Right hindlimb (tissue), 1 donor: ENCODE results near the gene SLC12A7.

Experiments
- DNase-seq: peaks from one replicate; pipeline ENCODE4 v3.0.0-alpha.2; 2018

Gene SLC12A7

GRCh38 chr5:1047332-1047965 lies 64.4 kb downstream of the SLC12A7 start:
- no peak for DNase-seq

DNA sequence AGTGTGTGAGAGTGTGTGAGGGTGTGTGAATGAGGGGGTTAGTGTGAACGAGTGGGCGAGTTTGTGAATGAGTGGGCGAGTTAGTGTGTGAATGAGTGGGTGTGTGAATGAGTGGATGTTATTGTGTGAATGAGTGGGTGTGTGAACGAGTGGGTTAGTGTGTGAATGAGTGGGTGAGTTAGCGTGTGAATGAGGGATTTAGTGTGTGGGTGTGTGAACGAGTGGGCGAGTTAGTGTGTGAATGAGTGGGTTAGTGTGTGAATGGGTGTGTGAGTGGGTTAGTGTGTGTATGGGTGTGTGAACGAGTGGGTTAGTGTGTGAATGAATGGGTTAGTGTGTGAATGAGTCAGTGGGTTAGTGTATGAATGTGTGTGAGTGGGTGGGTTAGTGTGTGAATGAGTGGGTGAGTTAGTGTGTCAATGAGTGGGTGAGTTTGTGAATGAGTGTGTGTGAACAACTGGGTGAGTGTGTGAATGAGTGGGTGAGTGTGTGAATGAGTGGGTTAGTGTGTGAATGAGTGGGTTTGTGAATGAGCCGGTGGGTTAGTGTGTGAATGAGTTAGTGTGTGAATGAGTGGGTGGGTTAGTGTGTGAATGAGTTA lies 65.8 kb downstream of the SLC12A7 start:
- DNase-seq: no peak

DNA sequence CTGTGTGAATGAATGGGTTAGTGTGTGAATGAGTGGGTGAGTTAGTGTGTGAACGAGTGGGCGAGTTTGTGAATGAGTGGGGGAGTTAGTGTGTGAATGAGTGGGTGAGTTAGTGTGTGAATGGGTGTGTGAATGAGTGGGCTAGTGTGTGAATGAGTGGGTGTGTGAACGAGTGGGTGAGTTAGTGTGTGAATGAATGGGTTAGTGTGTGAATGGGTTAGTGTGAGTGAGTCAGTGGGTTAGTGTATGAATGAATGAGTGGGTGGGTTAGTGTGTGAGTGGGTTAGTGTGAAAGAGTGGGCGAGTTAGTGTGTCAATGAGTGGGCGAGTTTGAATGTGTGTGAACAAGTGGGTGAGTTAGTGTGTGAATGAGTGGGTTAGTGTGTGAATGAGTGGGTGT lies 67.7 kb downstream of the SLC12A7 start:
- no peak for DNase-seq

GRCh38 chr5:1043327-1043726 lies 68.5 kb downstream of the SLC12A7 start:
- no peak for DNase-seq

DNA sequence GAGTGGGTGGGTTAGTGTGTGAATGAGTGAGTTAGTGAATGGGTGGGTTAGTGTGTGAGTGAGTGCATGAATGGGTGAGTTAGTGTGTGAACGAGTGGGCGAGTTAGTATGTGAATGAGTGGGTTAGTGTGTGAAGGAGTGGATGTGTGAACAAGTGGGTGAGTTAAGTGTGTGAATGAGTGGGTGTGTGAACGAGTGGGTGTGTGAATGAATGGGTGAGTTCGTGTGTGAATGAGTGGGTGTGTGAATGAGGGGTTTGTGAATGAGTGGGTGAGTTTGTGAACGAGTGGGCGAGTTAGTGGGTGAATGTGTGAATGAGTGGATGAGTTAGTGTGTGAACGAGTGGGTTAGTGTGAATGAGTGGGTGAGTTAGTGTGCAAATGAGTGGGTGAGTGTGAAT lies 69.2 kb downstream of the SLC12A7 start:
- DNase-seq: no peak

DNA sequence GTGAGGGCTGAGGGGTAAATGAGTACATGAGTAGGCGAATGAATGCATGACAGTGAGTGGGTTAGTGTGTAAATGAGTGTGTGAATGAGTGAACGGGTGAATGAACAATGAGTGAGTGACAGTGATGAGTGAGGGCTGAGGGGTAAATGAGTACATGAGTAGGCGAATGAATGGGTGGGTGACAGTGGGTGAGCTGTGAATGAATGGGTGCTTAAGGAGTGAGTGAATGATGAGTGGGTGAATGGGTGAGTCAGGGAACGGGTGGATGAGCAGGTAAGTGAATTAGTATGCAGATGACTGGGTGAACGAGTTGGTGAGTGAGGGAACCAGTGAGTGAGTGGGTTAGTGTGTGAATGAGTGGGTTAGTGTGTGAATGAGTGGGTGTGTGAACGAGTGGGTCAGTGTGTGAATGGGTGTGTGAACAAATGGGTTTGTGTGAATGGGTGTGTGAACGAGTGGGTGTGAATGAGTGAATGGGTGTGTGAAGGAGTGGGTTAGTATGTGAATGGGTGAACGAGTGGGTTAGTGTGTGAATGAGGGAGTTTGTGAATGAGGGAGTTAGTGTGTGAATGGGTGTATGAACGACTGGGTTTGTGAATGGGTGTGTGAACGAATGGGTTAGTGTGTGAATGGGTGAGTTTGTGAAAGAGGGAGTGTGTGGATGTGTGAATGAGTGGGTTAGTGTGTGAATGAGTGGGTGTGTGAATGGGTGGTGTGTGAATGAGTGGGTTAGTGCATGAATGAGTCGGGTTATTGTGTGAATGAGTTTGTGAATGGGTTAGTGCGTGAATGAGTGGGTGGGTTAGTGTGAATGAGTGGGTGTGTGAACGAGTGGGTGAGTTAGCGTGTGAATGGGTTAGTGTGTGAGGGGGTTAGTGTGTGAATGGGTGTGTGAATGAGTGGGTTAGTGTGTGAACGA lies 70.4 kb downstream of the SLC12A7 start:
- no peak for DNase-seq

GRCh38 chr5:1040571-1040970 lies 71.3 kb downstream of the SLC12A7 start:
- no peak for DNase-seq

GRCh38 chr5:1039706-1040260 lies 72.1 kb downstream of the SLC12A7 start:
- no peak for DNase-seq

- DNase-seq: no peak
These were observed 72.7 kb downstream of the SLC12A7 start for GRCh38 chr5:1039210-1039548.

- no peak for DNase-seq
These were observed 73.2 kb downstream of the SLC12A7 start for GRCh38 chr5:1038417-1039209.

GRCh38 chr5:1037671-1038416 lies 74.0 kb downstream of the SLC12A7 start:
- DNase-seq: no peak

- DNase-seq: no peak
These were observed 74.7 kb downstream of the SLC12A7 start for GRCh38 chr5:1037123-1037670.

- DNase-seq: no peak
These were observed 75.2 kb downstream of the SLC12A7 start for GRCh38 chr5:1036504-1037122.

DNA sequence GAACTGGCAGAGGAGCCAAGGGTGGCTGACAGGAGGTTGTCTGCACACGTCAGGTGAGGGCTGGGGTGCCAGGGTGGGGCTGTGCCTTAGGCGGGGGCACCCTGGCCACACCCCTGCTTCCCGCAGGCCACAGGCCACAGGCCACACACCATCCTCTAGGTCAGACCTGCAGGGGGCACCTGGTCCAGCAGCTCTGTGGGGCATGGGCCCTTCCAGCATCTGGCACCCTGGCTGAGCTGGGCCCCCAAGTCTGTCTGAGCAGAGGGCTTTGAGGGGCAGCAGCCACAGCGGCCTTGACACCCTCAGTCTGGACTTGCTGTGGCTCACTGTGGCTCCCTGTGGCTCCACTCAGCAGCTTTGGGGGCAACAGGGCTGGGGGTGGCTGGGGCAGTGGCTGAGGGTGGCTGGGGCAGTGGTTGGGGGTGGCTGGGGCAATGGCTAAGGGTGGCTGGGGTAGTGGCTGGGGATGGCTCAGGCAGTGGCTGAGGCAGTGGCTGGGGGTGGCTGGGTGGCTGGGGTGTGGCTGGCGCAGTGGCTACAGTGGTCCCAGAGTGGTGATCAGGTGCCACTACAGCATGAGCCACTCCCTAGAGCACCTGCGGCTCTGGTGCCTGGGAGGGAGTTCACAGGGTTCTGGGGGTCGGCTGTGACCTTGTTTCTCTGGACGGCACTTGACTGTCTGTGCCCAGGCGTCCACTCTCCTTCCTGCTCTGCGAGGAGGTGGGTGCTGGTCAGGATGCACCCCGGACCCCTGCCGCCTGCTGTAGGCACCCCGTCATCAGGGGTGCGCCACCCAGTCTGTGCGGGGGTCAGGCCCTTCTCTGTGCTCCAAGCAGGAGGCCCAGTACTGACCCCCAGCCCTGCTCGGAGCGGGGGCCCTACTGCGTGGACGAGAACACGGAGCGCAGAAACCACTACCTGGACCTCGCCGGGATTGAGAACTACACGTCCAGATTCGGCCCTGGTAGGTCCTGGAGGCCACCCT lies 76.2 kb downstream of the SLC12A7 start:
- DNase-seq: no peak

DNA sequence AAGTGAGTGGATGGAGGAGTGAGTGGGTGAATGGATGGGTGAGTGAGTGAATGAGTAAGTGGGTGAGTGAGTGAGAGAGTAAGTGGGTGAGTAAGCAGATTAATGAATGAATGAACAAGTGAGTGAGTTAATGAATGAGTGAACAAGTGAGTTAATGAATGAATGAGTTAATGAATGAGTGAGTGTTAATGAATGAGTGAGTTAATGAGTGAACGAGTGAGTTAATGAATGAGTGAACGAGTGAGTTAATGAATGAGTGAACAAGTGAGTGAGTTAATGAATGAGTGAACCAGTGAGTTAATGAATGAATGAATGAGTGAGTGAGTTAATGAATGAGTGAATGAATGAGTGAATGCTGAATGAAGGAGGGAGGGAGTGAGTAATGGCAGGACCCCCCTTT lies 76.9 kb downstream of the SLC12A7 start:
- no peak for DNase-seq

DNA sequence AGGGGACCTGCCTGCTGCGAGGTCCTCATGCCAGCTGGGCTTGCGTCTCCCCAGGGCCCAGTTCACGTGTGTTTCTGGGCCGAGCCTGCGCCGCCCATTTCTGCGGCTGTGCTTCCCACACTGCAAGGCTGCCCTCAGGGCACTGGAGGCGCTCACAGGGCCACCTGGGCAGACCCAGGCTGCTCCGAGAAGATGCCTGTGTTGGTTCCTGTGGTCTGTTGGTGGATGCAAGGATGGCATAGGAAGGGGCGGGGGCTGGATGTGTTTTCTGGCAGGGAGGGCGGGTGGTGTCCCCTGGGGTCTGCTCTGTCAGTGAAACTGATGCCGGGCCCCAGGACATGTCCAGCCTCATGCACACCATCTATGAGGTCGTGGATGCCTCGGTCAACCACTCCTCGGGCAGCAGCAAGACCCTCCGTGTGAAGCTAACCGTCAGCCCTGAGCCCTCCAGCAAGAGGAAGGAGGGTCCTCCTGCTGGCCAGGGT lies 77.4 kb downstream of the SLC12A7 start:
- no peak for DNase-seq

- DNase-seq: no peak
These were observed 78.0 kb downstream of the SLC12A7 start for GRCh38 chr5:1033606-1034420.

DNA sequence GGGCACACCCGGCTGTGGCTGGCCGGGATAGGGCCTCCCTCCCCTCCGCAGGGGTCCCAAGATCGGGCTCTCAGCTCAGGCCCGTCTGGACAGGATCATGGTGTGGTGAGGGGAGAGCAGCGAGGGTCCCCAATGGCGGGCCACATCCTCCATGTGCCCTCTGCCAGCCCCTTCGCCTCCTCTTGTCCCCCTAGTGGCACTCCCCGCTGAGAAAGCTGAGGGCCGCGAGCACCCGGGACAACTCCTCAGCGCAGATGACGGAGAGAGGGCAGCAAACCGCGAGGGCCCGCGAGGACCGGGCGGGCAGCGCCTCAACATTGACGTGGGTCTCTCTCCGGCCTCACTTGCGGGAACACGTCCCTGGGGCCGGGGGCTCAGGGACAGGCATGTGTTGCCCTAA lies 78.7 kb downstream of the SLC12A7 start:
- no peak for DNase-seq

DNA sequence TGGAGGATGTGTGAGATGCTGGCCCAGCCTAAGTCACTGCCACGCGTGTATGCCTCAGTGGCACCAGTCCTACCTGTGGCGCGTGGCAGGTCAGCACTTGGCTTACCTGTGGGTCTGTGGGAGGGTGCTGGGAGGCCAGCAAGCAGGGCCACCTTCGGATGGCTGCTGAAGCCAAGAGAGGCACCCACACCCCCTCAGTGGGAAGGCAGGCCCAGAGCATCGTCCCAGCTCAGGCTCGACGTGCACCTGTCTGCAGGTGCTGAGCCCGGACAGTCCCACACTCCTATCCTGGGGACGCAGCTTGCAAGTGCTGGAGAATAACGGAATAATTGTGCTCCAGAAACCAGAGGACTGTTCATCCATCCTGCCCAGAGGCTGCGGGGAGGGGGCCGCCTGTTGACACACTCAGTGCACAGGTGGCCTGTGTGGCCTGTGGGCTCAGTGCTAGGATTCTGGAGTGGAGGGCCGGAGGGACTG lies 79.3 kb downstream of the SLC12A7 start:
- DNase-seq: no peak
